Mesenchymal stem cell (in vitro differentiated cells and primary cell): ENCODE results near the gene IMMP1L.

Experiments used
- DNase-seq: peaks from one replicate; pipeline ENCODE4 v3.0.0-alpha.2; 2013
- H2AFZ ChIP-seq: one replicate; pipeline ENCODE4 v1.6.1; 2013; ENCODE audit warnings: low read depth, mild to moderate bottlenecking, control low read depth, inconsistent platforms, low read length, moderate library complexity
- H2AK5ac ChIP-seq: 2 replicates; pipeline ENCODE4 v1.6.1; 2013; ENCODE audit warnings: low read length, moderate library complexity, mild to moderate bottlenecking, inconsistent platforms; ENCODE audit not compliant: severe bottlenecking
- H2BK120ac ChIP-seq: one replicate; pipeline ENCODE4 v1.6.1; 2013; ENCODE audit warnings: low read depth, mild to moderate bottlenecking, inconsistent platforms, low read length, moderate library complexity
- H2BK12ac ChIP-seq, 2 experiments: one replicate each; pipeline ENCODE4 v1.6.1; 2013; ENCODE audit warnings: inconsistent platforms in 2 of 2, low read length in 2 of 2, mild to moderate bottlenecking in 2 of 2, moderate library complexity in 2 of 2, control low read depth in 1 of 2
- H2BK15ac ChIP-seq: one replicate; pipeline ENCODE4 v1.6.1; 2013; ENCODE audit warnings: mild to moderate bottlenecking, low read depth, inconsistent platforms; ENCODE audit not compliant: poor library complexity, severe bottlenecking
- H2BK5ac ChIP-seq: 2 replicates; pipeline ENCODE4 v1.6.1; 2013; ENCODE audit warnings: low read depth, mild to moderate bottlenecking, low read length, control low read depth, inconsistent platforms; ENCODE audit not compliant: poor library complexity, severe bottlenecking
- H3K14ac ChIP-seq, 2 experiments: one replicate each; pipeline ENCODE4 v1.6.1; 2013; ENCODE audit warnings: inconsistent platforms in 2 of 2, low read length in 2 of 2, control low read depth in 1 of 2, mild to moderate bottlenecking in 1 of 2, moderate library complexity in 1 of 2
- H3K18ac ChIP-seq, 2 experiments: one replicate each; pipeline ENCODE4 v1.6.1; 2013; ENCODE audit warnings: inconsistent platforms in 2 of 2, low read length in 2 of 2, control low read depth in 1 of 2, low read depth in 1 of 2, mild to moderate bottlenecking in 1 of 2
- H3K23ac ChIP-seq, 2 experiments: one replicate each; pipeline ENCODE4 v1.6.1; 2013; ENCODE audit warnings: inconsistent platforms in 2 of 2, low read length in 2 of 2, mild to moderate bottlenecking in 2 of 2, moderate library complexity in 2 of 2, control low read depth in 1 of 2
- H3K27ac ChIP-seq: 2 replicates; pipeline ENCODE4 v1.5.1; 2013; ENCODE audit warnings: mild to moderate bottlenecking, moderate library complexity, low read length, control low read depth, inconsistent platforms; ENCODE audit not compliant: poor library complexity, severe bottlenecking
- H3K27me3 ChIP-seq, 2 experiments: 2 replicates each; pipeline versions ENCODE4 v1.6.1 to v1.7.0; 2013; ENCODE audit warnings: low read length in 2 of 2, mild to moderate bottlenecking in 2 of 2, moderate library complexity in 2 of 2, control low read depth in 1 of 2, inconsistent platforms in 1 of 2; ENCODE audit not compliant: control insufficient read depth in 1 of 2, insufficient read depth in 1 of 2
- H3K36me3 ChIP-seq, 2 experiments: 2 replicates each; pipeline versions ENCODE4 v1.6.1 to v1.7.0; 2013; ENCODE audit warnings: low read length in 2 of 2, control low read depth in 1 of 2, inconsistent platforms in 1 of 2, low read depth in 1 of 2, mild to moderate bottlenecking in 1 of 2; ENCODE audit not compliant: insufficient read depth in 2 of 2, control insufficient read depth in 1 of 2
- H3K4ac ChIP-seq, 2 experiments: one replicate each; pipeline ENCODE4 v1.6.1; 2013; ENCODE audit warnings: inconsistent platforms in 2 of 2, low read length in 2 of 2, mild to moderate bottlenecking in 2 of 2, moderate library complexity in 2 of 2, control low read depth in 1 of 2, low read depth in 1 of 2
- H3K4me1 ChIP-seq: 2 replicates; pipeline ENCODE4 v1.6.1; 2013; ENCODE audit warnings: low read depth, low read length, control low read depth; ENCODE audit not compliant: control insufficient read depth, insufficient read depth
- H3K4me2 ChIP-seq: 2 replicates; pipeline ENCODE4 v1.6.1; 2013; ENCODE audit warnings: low read length, mild to moderate bottlenecking, inconsistent platforms; ENCODE audit not compliant: poor library complexity, severe bottlenecking
- H3K4me3 ChIP-seq, 2 experiments: 2 replicates each; pipeline versions ENCODE4 v1.5.1 to v1.7.0; 2013; ENCODE audit warnings: low read length in 2 of 2, mild to moderate bottlenecking in 2 of 2, control low read depth in 1 of 2, low read depth in 1 of 2; ENCODE audit not compliant: insufficient read depth in 1 of 2
- H3K79me1 ChIP-seq: replicated peaks from 2 replicates; pipeline ENCODE4 v1.6.1; 2013; ENCODE audit warnings: mild to moderate bottlenecking, control low read depth, low read length, inconsistent platforms; ENCODE audit not compliant: poor library complexity, severe bottlenecking
- H3K9ac ChIP-seq: 2 replicates; pipeline ENCODE4 v1.7.0; 2013; ENCODE audit warnings: mild to moderate bottlenecking, low read length, moderate library complexity
- H3K9me3 ChIP-seq: 2 replicates; pipeline ENCODE4 v1.7.0; 2013; ENCODE audit warnings: mild to moderate bottlenecking, low read length; ENCODE audit not compliant: control insufficient read depth
- H4K8ac ChIP-seq: one replicate; pipeline ENCODE4 v1.6.1; 2013; ENCODE audit warnings: inconsistent platforms, mild to moderate bottlenecking, low read length, moderate library complexity
- H4K91ac ChIP-seq: one replicate; pipeline ENCODE4 v1.6.1; 2013; ENCODE audit warnings: mild to moderate bottlenecking, low read length, inconsistent platforms
- WGBS: methylation state at CpG from one replicate; pipeline ENCODE4 v1.1.7; 2013; ENCODE audit warnings: mixed read lengths; 5-methylcytosine and 5-hydroxymethylcytosine counted together

Gene IMMP1L

DNA sequence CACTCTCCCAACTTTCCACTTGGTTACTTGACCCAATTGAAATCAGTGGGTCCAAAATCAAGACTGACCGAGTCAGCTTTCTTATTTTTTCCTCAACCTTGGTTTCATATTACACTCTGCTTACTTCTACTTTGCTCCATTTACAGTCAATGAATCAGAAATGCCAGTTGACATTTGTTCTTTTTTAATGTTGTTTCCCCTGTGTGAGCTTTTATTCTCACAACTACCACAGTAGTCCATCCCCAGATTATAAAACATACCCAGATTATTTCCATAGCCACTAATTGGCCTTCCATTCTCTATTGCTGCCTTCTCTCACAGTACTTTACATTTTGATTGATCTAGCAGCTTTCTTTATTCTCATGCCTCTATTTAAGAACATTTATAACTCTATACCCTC lies 89.8 kb downstream of the IMMP1L start:
- Histone ChIP-seq H3K4me1 (no peaks in the 10 kb centered on the region), H4K91ac (no peak overlapping the region), H3K9ac (no peak overlapping the region), H3K14ac (no peak overlapping the region), H3K9me3 (no peaks in the 10 kb centered on the region), H3K36me3 (peaks cover 0 to 5% of the 10 kb centered on the region in 2 experiments), H3K4me3 (no peak overlapping the region), H2BK5ac (no peak overlapping the region), H2AFZ (no peak overlapping the region), H4K8ac (no peak overlapping the region), H2BK12ac (no peak overlapping the region), H3K4ac (no peak overlapping the region), H3K18ac (no peak overlapping the region), H3K27ac (no peak overlapping the region), H3K79me1 (peaks cover 1% of the 10 kb centered on the region), H2AK5ac (no peak overlapping the region), H2BK15ac (no peak overlapping the region), H3K27me3 (no peaks in the 10 kb centered on the region), H3K23ac (no peak overlapping the region), H3K4me2 (no peak overlapping the region), H2BK120ac (no peak overlapping the region)
- no peak for DNase-seq
- 89% methylated on average over 1 of the region's 1 CpG for WGBS

- 86% methylated on average over 2 of the region's 3 CpGs for WGBS
- no peak overlapping the region for H3K4me3 ChIP-seq
- no peak overlapping the region for H3K4ac ChIP-seq
Observed at GRCh38 chr11:31419138-31419537, 90.3 kb downstream of the IMMP1L start.

GRCh38 chr11:31417816-31418215 lies 91.6 kb downstream of the IMMP1L start:
- H2BK12ac ChIP-seq: no peak overlapping the region
- H3K9me3 ChIP-seq: no peaks in the 10 kb centered on the region
- no peak overlapping the region for H3K4me3 ChIP-seq
- no peak for DNase-seq
- H4K8ac ChIP-seq: no peak overlapping the region
- H3K4me1 ChIP-seq: no peaks in the 10 kb centered on the region
- H3K36me3 ChIP-seq: peaks cover 0 to 10% of the 10 kb centered on the region in 2 experiments
- no CpG with 5 or more reads among the region's 2 CpGs for WGBS
- no peak overlapping the region for H3K4ac ChIP-seq
- H3K79me1 ChIP-seq: peaks cover 1% of the 10 kb centered on the region
- no peak overlapping the region for H4K91ac ChIP-seq
- H3K18ac ChIP-seq: no peak overlapping the region
- H3K23ac ChIP-seq: no peak overlapping the region
- no peak overlapping the region for H2BK15ac ChIP-seq
- H2BK120ac ChIP-seq: no peak overlapping the region
- H2BK5ac ChIP-seq: no peak overlapping the region
- H3K27me3 ChIP-seq: no peaks in the 10 kb centered on the region
- H3K4me2 ChIP-seq: no peak overlapping the region
- H2AFZ ChIP-seq: no peak overlapping the region
- H3K9ac ChIP-seq: no peak overlapping the region
- H3K14ac ChIP-seq: no peak overlapping the region
- no peak overlapping the region for H2AK5ac ChIP-seq
- H3K27ac ChIP-seq: no peak overlapping the region

More at GRCh38 chr11:31419138-31419537, 90.3 kb downstream of the IMMP1L start:
- H2BK5ac ChIP-seq: no peak overlapping the region
- no peak overlapping the region for H2BK12ac ChIP-seq
- no peak overlapping the region for H4K91ac ChIP-seq
- H3K14ac ChIP-seq: no peak overlapping the region
- no peak overlapping the region for H3K23ac ChIP-seq
- H3K4me2 ChIP-seq: no peak overlapping the region
- no peak overlapping the region for H2BK15ac ChIP-seq
- H3K79me1 ChIP-seq: peaks cover 1% of the 10 kb centered on the region
- peaks cover 0 to 10% of the 10 kb centered on the region in 2 experiments for H3K36me3 ChIP-seq
- H3K9ac ChIP-seq: no peak overlapping the region
- no peak overlapping the region for H3K27ac ChIP-seq
- no peak overlapping the region for H2AK5ac ChIP-seq
- H3K18ac ChIP-seq: no peak overlapping the region
- no peak overlapping the region for H4K8ac ChIP-seq
- no peak overlapping the region for H2BK120ac ChIP-seq
- no peaks in the 10 kb centered on the region for H3K9me3 ChIP-seq
- DNase-seq: no peak
- H3K27me3 ChIP-seq: no peaks in the 10 kb centered on the region
- no peak overlapping the region for H2AFZ ChIP-seq
- H3K4me1 ChIP-seq: no peaks in the 10 kb centered on the region

- no peak overlapping the region for H2BK12ac ChIP-seq
- no peak overlapping the region for H2BK15ac ChIP-seq
- no peak overlapping the region for H2BK5ac ChIP-seq
- no peak overlapping the region for H3K18ac ChIP-seq
- no peak for DNase-seq
- no peak overlapping the region for H2AFZ ChIP-seq
- WGBS: 72% methylated on average over 1 of the region's 1 CpG
- no peak overlapping the region for H3K9ac ChIP-seq
- H3K4ac ChIP-seq: no peak overlapping the region
- H3K9me3 ChIP-seq: no peaks in the 10 kb centered on the region
- no peaks in the 10 kb centered on the region for H3K4me1 ChIP-seq
- no peak overlapping the region for H2BK120ac ChIP-seq
- H3K4me3 ChIP-seq: no peak overlapping the region
- H3K79me1 ChIP-seq: peaks cover 1% of the 10 kb centered on the region
- H4K91ac ChIP-seq: no peak overlapping the region
- no peak overlapping the region for H3K27ac ChIP-seq
- H3K14ac ChIP-seq: no peak overlapping the region
- no peak overlapping the region for H2AK5ac ChIP-seq
- peaks cover 0 to 10% of the 10 kb centered on the region in 2 experiments for H3K36me3 ChIP-seq
- no peak overlapping the region for H4K8ac ChIP-seq
- H3K27me3 ChIP-seq: no peaks in the 10 kb centered on the region
- no peak overlapping the region for H3K23ac ChIP-seq
- H3K4me2 ChIP-seq: no peak overlapping the region
Observed at GRCh38 chr11:31417357-31417756, 92.1 kb downstream of the IMMP1L start.
